Gastroesophageal sphincter (tissue), 4 donors: ENCODE measurements around the gene MEAF6. TPM values are rescaled to one million over a fixed set of nuclear protein-coding genes. Genes with fewer than 3 reads are reported as not detected.
"Not testable (repeated sequence)": the region's sequence is repeated elsewhere in the genome, so short reads cannot be mapped to it uniquely, and the experiment has no call there.

Experiments used
- ATAC-seq: fragments of 150-250 bp; one replicate; pipeline ENCODE4 v1.9.1; 2016; ENCODE audit warnings: mild to moderate bottlenecking, moderate library complexity
- H3K27ac ChIP-seq, 4 donors: fragments of 200-600 bp; sonication (generic) in 3 of 4; 1 replicate in 3 of 4; 2 replicates in 1 of 4; pipeline ENCODE4 v1.5.1; 2016 to 2019
- H3K27me3 ChIP-seq: fragments of 200-600 bp; sonication (generic); one replicate; pipeline ENCODE4 v1.5.1; 2019
- H3K36me3 ChIP-seq, 2 donors: fragments of 200-600 bp; sonication (generic); one replicate each; pipeline ENCODE4 v1.5.1; 2019; ENCODE audit warnings: control low read depth in 1 of 2
- H3K4me1 ChIP-seq, 3 donors: fragments of 200-600 bp; sonication (generic); 1 replicate in 2 of 3; 2 replicates in 1 of 3; pipeline ENCODE4 v1.5.1; 2016 to 2019; ENCODE audit warnings: control low read depth in 2 of 3
- H3K4me3 ChIP-seq, 2 donors: fragments of 200-600 bp; sonication (generic); one replicate each; pipeline ENCODE4 v1.5.1; 2019; ENCODE audit warnings: mild to moderate bottlenecking in 1 of 2, moderate library complexity in 1 of 2
- H3K9me3 ChIP-seq, 3 donors: fragments of 200-600 bp; sonication (generic); one replicate each; pipeline ENCODE4 v1.5.1; 2017 to 2019; ENCODE audit warnings: control low read depth in 2 of 3
- EP300 ChIP-seq: sonication (generic); formaldehyde crosslinking; IDR thresholded peaks from one replicate; pipeline ENCODE4 v1.6.1; 2017; ENCODE audit warnings: antibody characterized with exemption, mild to moderate bottlenecking
- POLR2A ChIP-seq, 2 donors: fragments of 450-650 bp; IDR thresholded peaks; one replicate each; pipeline ENCODE4 v1.6.1; 2017; ENCODE audit warnings: antibody characterized with exemption in 2 of 2, mild to moderate bottlenecking in 2 of 2, moderate library complexity in 1 of 2
- POLR2AphosphoS5 ChIP-seq: sonication (generic); formaldehyde crosslinking; IDR thresholded peaks from one replicate; pipeline ENCODE4 v1.6.1; 2017; ENCODE audit warnings: antibody characterized with exemption
- WGBS, 2 donors: methylation state at CpG; one replicate each; pipeline ENCODE4 v1.1.5; 2018; ENCODE audit warnings: low coverage in 1 of 2; 5-methylcytosine and 5-hydroxymethylcytosine counted together
- total RNA-seq, 4 donors: library from RNA; depleted of rRNA; stranded (reverse); fragments of >200 nt; gene quantifications; one replicate each; pipeline ENCODE4 v1.1.0, GENCODE V29; 2016
- TF ChIP-seq, protein P1 (sequence below), 4 experiments: fragments of 200-600 bp in 2 of 4; fragments of 450-650 bp in 2 of 4; sonication (generic) in 1 of 4; IDR thresholded peaks; one replicate each; pipeline ENCODE4 v1.5.1; 2017 to 2019; ENCODE audit warnings: antibody characterized with exemption in 4 of 4, mild to moderate bottlenecking in 2 of 4, moderate library complexity in 2 of 4

Gene MEAF6
- total RNA-seq, 4 donors from 2014 or later = 89.7 to 129 (median 100) TPM

DNA sequence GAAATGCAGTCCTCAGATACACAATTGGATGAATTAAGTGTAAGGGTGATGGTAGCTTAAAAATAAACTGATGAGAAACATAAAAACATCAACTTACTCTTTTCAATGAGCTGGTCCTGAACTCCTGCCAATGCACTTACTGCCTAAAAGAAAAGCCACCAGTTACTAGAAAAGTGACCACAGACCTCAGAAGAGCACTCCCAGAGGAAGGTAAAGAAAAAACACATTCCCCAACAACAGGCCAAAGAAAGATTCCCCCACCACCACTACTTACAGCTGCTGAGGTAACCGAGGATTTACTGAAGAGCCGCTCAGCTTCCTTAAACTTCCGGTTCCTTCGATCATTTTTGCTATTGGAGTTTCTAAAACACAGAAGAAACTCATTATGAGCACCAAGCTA is 5.4 kb downstream of the MEAF6 start:
- Histone ChIP-seq H3K4me3 (no peak overlapping the region), H3K36me3 (peaks cover 0 to 78% of the 10 kb centered on the region in 2 donors), H3K4me1 (peaks cover 0 to 25% (median 0%) of the 10 kb centered on the region in 3 donors), H3K27ac (no peak overlapping the region), H3K9me3 (no peaks in the 10 kb centered on the region), H3K27me3 (no peaks in the 10 kb centered on the region)
- 74% methylated on average over 4 of the region's 4 CpGs; no CpG with 5 or more reads in 1 of the 2 donors for WGBS, 2 donors
- no peak for ATAC-seq
- TF ChIP-seq, protein P1, sequence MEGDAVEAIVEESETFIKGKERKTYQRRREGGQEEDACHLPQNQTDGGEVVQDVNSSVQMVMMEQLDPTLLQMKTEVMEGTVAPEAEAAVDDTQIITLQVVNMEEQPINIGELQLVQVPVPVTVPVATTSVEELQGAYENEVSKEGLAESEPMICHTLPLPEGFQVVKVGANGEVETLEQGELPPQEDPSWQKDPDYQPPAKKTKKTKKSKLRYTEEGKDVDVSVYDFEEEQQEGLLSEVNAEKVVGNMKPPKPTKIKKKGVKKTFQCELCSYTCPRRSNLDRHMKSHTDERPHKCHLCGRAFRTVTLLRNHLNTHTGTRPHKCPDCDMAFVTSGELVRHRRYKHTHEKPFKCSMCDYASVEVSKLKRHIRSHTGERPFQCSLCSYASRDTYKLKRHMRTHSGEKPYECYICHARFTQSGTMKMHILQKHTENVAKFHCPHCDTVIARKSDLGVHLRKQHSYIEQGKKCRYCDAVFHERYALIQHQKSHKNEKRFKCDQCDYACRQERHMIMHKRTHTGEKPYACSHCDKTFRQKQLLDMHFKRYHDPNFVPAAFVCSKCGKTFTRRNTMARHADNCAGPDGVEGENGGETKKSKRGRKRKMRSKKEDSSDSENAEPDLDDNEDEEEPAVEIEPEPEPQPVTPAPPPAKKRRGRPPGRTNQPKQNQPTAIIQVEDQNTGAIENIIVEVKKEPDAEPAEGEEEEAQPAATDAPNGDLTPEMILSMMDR (IDR thresholded peaks at IDR 0.05) = no peak

DNA sequence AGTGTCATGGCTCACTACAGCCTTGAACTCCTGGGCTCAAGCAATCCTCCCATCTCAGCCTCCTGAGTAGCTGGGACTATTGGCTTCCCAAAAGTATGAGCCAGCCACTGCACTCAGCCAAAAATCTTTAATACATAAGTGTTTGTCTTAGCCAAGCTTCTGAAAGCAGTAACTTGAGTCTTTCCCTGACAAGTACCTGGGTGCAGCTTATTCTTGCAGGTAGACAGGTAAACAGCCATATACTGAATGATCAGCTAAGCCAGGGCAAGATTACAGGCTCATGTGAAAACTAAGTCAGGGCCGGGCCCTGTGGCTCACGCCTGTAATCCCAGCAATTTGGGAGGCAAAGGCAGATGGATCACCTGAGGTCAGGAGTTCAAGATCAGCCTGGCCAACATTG is 7.8 kb downstream of the MEAF6 start:
- Histone ChIP-seq H3K36me3 (peaks cover 0 to 86% of the 10 kb centered on the region in 2 donors), H3K4me3 (no peak overlapping the region), H3K27me3 (no peaks in the 10 kb centered on the region), H3K9me3 (no peaks in the 10 kb centered on the region), H3K27ac (no peak overlapping the region), H3K4me1 (peaks cover 0 to 3% (median 0%) of the 10 kb centered on the region in 3 donors)
- no peak for ATAC-seq
- WGBS, 2 donors = no CpG with 5 or more reads among the region's 2 CpGs
- TF ChIP-seq POLR2AphosphoS5 = no peak
- no peak for TF ChIP-seq EP300
- TF ChIP-seq, protein P1 (IDR thresholded peaks at IDR 0.05) = no peak
- TF ChIP-seq POLR2A (IDR thresholded peaks at IDR 0.05) = no peak

DNA sequence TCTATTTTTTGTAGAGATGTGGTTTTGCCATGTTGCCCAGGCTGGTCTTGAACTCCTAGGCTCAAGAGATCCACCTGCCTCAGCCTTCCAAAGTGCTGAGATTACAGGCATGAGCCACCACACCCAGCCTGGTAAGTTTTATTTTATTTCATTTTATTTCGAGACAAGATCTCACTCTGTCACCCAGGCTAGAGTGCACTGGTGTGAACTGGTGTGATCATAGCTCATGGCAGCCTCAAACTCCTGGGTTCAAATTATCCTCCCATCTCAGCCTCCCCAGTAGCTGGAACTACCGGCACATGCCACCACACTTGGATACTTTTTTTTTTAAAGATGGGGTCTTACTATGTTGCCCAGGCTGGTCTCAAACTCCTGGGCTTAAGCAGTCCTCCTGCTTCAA is 11.8 kb downstream of the MEAF6 start:
- ATAC-seq, H3K27ac ChIP-seq, H3K9me3 ChIP-seq, H3K4me3 ChIP-seq, H3K27me3 ChIP-seq: not testable (repeated sequence)
- Histone ChIP-seq H3K36me3 (peaks cover 0 to 73% of the 10 kb centered on the region in 2 donors), H3K4me1 (peaks cover 0 to 23% (median 11%) of the 10 kb centered on the region in 3 donors)
- 86 to 93% methylated on average over 2 of the region's 2 CpGs for WGBS, 2 donors

DNA sequence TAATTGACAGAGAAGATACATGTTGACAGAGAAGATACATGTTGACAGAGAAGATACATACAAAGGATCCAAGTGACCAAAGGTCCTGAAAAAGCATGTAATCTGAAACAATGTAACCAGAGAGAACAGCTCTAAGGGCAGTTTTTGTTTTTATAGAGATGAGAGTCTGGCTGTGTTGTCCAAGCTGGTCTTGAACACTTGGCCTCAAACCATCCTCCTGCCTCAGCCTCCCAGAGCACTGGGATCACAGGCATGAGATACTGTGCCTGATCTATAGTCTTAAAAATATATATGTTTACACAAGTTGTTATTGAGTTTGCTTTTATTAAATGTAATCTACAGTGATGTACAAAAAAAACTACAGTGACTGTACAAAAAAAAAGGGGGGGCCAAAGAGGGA is 12.5 kb downstream of the MEAF6 start:
- peaks cover 0 to 26% (median 11%) of the 10 kb centered on the region in 3 donors for H3K4me1 ChIP-seq
- no peak for ATAC-seq
- no peaks in the 10 kb centered on the region for H3K27me3 ChIP-seq
- no peaks in the 10 kb centered on the region for H3K9me3 ChIP-seq
- H3K27ac ChIP-seq = no peak overlapping the region
- TF ChIP-seq POLR2A (IDR thresholded peaks at IDR 0.05) (no peak), POLR2AphosphoS5 (no peak), EP300 (no peak)
- TF ChIP-seq, protein P1 (IDR thresholded peaks at IDR 0.05) = no peak
- peaks cover 0 to 75% of the 10 kb centered on the region in 2 donors for H3K36me3 ChIP-seq
- H3K4me3 ChIP-seq = no peak overlapping the region

DNA sequence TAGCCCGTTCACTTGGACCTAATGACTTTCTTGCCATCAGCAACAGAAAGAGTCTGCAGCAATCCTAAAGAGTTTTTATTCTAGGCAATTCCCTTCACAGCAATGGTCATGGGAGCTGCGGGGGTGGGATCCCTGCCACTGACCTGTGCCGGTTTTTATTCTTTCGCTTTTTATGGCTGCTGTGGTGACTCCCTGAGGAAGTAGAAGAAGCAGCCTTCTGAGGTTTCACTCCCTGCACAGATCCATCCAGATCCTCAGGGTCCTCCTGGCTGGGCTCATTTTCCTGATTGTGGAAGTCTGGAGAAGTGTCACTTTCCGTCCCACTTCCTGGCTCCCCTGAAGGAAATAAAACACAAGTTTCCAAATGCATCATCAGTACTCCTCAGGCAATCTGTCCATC is 12.9 kb downstream of the MEAF6 start:
- 86% methylated on average over 5 of the region's 5 CpGs; no CpG with 5 or more reads in 1 of the 2 donors for WGBS, 2 donors
- Histone ChIP-seq H3K4me3 (no peak overlapping the region), H3K36me3 (peaks cover 0 to 70% of the 10 kb centered on the region in 2 donors), H3K9me3 (no peaks in the 10 kb centered on the region), H3K4me1 (peaks cover 0 to 26% (median 11%) of the 10 kb centered on the region in 3 donors), H3K27me3 (no peaks in the 10 kb centered on the region), H3K27ac (no peak overlapping the region)
- no peak for TF ChIP-seq POLR2A (IDR thresholded peaks at IDR 0.05)
- TF ChIP-seq POLR2AphosphoS5 = no peak
- TF ChIP-seq, protein P1 (IDR thresholded peaks at IDR 0.05) = no peak
- TF ChIP-seq EP300 = no peak
- ATAC-seq = no peak
